ENCODE data around the gene CS. TPM values are rescaled to one million over a fixed set of nuclear protein-coding genes. Genes with fewer than 3 reads are reported as not detected.

The CS gene
- total and polyA plus RNA-seq, 2 of the 4 experiments (the other 2 are of a cell fraction): 139 to 146 TPM

DNA sequence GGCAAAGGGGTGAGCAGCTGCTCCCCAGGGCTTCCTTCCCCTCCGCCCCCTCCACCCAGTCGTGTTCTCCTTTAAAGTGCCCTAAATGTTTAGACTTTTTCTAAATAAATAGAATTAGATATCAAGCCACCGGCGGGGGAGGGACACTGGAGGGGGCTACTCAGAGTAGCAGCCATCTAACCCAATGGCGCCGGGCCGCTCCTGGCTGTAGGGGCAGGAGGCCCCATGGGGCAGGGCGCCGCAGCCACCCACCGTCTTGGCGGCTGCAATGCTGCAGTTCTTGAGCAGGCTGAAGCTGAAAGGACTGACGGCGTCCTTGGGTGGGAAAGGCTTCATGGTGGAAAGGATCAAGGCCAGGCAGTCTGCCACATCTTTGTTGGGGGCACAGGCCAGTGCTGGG lies 57.1 kb downstream of the CS start:
- Histone ChIP-seq H3K9me1 (ENCODE audit: insufficient read depth, low read length) (peaks cover 11% of the 10 kb centered on the region; the same call in 1 of the 2 replicates), H3K4me1 (ENCODE audit: control insufficient read depth, insufficient read depth, low read length) (peaks cover 9% of the 10 kb centered on the region), H2AK9ac (replicated peaks; ENCODE audit: low read depth, low read length, poor library complexity) (no peak overlapping the region), H3K27me3 (ENCODE audit: control insufficient read depth, insufficient read depth, low read length) (no peaks in the 10 kb centered on the region), H3K27ac (ENCODE audit: insufficient read depth, low read length) (no peak overlapping the region), H2BK20ac (ENCODE audit: low read depth, low read length) (no peak overlapping the region), H4K8ac (ENCODE audit: low read depth in 2 of 2, low read length in 2 of 2) (no peak overlapping the region), H4K20me1 (ENCODE audit: insufficient read depth, low read length) (peaks cover 18% of the 10 kb centered on the region), H2BK120ac (ENCODE audit: low read depth, low read length) (no peak overlapping the region), H3K23ac (ENCODE audit: low read depth, low read length) (no peak overlapping the region), H3K79me1 (ENCODE audit: low read depth in 1 of 2, low read length in 2 of 2) (peaks cover 14 to 62% of the 10 kb centered on the region in 2 experiments), H3K18ac (ENCODE audit: low read depth, low read length) (no peak overlapping the region), H3K56ac (ENCODE audit: extremely low read depth, insufficient read depth, low read length) (no peak overlapping the region), H4K5ac (ENCODE audit: low read depth, low read length) (no peak overlapping the region), H2AK5ac (ENCODE audit: low read depth, low read length) (no peak overlapping the region), H3K9ac (ENCODE audit: low read depth, low read length) (no peak overlapping the region), H3K36me3 (ENCODE audit: control insufficient read depth, insufficient read depth, low read length) (peaks cover 78% of the 10 kb centered on the region), H2AFZ (replicated peaks; ENCODE audit: low read length, poor library complexity) (no peak overlapping the region), H4K91ac (ENCODE audit: insufficient read depth, low read depth, low read length) (no peak overlapping the region), H3K9me3 (ENCODE audit: control insufficient read depth, insufficient read depth, low read length) (no peaks in the 10 kb centered on the region), H3K14ac (replicated peaks; ENCODE audit: low read depth, low read length) (no peak overlapping the region), H3K4me3 (ENCODE audit: insufficient read depth, low read depth, low read length) (no peak overlapping the region), H2BK15ac (ENCODE audit: low read depth, low read length) (no peak overlapping the region), H3K4ac (ENCODE audit: low read depth, low read length) (no peak overlapping the region), H3K4me2 (ENCODE audit: low read depth, low read length) (no peak overlapping the region), H2BK5ac (ENCODE audit: low read depth, low read length, poor library complexity, severe bottlenecking) (no peak overlapping the region)
- TF ChIP-seq MXI1 (IDR thresholded peaks at IDR 0.05; ENCODE audit: borderline replicate concordance, low read depth, low read length) (no peak), CEBPB (IDR thresholded peaks at IDR 0.05; ENCODE audit: low read depth, low read length) (no peak), RAD21 (IDR thresholded peaks at IDR 0.05; ENCODE audit: low read length) (no peak)
- TF ChIP-seq, protein P1, sequence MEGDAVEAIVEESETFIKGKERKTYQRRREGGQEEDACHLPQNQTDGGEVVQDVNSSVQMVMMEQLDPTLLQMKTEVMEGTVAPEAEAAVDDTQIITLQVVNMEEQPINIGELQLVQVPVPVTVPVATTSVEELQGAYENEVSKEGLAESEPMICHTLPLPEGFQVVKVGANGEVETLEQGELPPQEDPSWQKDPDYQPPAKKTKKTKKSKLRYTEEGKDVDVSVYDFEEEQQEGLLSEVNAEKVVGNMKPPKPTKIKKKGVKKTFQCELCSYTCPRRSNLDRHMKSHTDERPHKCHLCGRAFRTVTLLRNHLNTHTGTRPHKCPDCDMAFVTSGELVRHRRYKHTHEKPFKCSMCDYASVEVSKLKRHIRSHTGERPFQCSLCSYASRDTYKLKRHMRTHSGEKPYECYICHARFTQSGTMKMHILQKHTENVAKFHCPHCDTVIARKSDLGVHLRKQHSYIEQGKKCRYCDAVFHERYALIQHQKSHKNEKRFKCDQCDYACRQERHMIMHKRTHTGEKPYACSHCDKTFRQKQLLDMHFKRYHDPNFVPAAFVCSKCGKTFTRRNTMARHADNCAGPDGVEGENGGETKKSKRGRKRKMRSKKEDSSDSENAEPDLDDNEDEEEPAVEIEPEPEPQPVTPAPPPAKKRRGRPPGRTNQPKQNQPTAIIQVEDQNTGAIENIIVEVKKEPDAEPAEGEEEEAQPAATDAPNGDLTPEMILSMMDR (conservative IDR thresholded peaks at IDR 0.05; ENCODE audit: low read depth, low read length): no peak
- no TSS peak for BruUV-seq (replicated peaks)
- intact Hi-C loops (cut with micrococcal nuclease) (no loop called here), in situ Hi-C loops (cut with MboI; ENCODE audit: low sequenced_read_pairs) (no loop called here), dilution Hi-C loops (cut with HindIII; ENCODE audit: low sequenced_read_pairs, unreplicated experiment) (no loop called here)
- ATAC-seq (ENCODE audit: low read depth) (no peak), DNase-seq (no peak)
- CTCF ChIA-PET: no interaction called here
- POLR2A ChIA-PET (ENCODE audit: unreplicated experiment): no interaction called here
- no CpG with 5 or more reads among the region's 13 CpGs for WGBS, 2 experiments (ENCODE audit: extremely low coverage in 2 of 2, insufficient read length in 1 of 2)
